GM06990 (cell line): ENCODE data around the gene TLR2.

Source experiments
- DNase-seq: peaks from one replicate; pipeline ENCODE4 v3.0.0-alpha.2; 2011; ENCODE audit not compliant: insufficient read length; ENCODE audit errors: extremely low read depth
- H3K27me3 ChIP-seq: replicated peaks from 2 replicates; pipeline ENCODE4 v1.6.0; 2011; ENCODE audit warnings: low read length; ENCODE audit not compliant: control insufficient read depth, insufficient read depth
- H3K36me3 ChIP-seq: 2 replicates; pipeline ENCODE4 v1.5.1; 2011; ENCODE audit warnings: low read length; ENCODE audit not compliant: control insufficient read depth, insufficient read depth
- H3K4me3 ChIP-seq: replicated peaks from 2 replicates; pipeline ENCODE4 v1.5.1; 2011; ENCODE audit warnings: low read depth, mild to moderate bottlenecking, control low read depth, low read length
- TF ChIP-seq, protein P1 (sequence below): IDR thresholded peaks from 2 replicates; pipeline ENCODE4 v1.5.1; 2011; ENCODE audit warnings: low read length, control low read depth, mild to moderate bottlenecking, inconsistent platforms; ENCODE audit not compliant: insufficient read depth, poor library complexity, severe bottlenecking

TLR2 gene

DNA sequence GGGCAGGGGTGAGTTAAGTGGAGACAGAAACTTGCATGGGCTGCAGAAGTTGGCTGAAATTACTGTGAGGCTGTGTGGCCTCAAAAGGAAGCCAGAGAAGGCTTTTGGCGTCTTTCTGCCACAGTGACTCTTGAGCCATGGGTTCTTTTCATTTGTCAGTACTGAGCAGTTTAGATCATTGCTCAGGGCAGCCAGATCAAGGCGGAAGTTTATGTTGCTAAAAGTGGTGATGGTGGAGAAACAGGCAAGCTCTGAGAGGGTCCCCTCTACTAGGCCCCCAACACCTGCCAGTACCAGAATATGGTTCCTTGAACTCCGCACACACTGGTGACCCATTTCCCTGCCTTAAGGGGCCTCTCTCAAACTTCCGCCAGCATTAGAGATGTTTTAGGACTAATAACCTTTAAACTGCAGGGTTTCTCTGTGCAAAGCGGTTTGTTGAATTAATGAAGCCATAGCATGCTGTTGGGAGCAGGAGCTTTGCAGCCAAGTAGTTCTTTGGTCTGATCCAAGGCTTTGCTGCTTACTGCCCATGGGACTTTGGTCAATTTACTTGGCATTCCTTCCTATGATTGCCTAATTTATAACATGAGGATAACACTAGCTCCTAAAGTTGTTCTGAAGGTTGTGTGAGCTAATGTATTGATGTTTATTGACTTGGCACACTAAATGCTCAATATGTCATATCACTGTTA lies 41.2 kb downstream of the TLR2 start:
- Histone ChIP-seq H3K36me3 (no peaks in the 10 kb centered on the region), H3K4me3 (no peak overlapping the region), H3K27me3 (no peaks in the 10 kb centered on the region)
- no peak for DNase-seq
- TF ChIP-seq, protein P1, sequence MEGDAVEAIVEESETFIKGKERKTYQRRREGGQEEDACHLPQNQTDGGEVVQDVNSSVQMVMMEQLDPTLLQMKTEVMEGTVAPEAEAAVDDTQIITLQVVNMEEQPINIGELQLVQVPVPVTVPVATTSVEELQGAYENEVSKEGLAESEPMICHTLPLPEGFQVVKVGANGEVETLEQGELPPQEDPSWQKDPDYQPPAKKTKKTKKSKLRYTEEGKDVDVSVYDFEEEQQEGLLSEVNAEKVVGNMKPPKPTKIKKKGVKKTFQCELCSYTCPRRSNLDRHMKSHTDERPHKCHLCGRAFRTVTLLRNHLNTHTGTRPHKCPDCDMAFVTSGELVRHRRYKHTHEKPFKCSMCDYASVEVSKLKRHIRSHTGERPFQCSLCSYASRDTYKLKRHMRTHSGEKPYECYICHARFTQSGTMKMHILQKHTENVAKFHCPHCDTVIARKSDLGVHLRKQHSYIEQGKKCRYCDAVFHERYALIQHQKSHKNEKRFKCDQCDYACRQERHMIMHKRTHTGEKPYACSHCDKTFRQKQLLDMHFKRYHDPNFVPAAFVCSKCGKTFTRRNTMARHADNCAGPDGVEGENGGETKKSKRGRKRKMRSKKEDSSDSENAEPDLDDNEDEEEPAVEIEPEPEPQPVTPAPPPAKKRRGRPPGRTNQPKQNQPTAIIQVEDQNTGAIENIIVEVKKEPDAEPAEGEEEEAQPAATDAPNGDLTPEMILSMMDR, result no peak

DNA sequence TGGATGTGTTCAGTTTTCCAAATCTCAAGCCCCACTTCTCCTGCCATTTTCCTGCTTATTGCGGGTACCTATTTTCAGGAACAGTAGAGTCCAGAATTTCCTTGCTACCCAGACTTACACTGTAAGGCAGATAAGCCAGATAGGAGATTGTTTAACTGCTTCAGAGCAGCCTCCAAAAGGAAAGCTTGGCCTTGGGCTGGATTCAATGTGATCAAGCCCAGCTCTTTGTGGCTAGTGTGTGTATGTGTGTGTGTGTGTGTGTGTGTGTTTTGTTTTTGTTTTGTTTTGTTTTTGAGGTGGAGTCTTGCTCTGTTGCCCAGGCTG lies 41.7 kb downstream of the TLR2 start:
- no peak for DNase-seq
- no peaks in the 10 kb centered on the region for H3K36me3 ChIP-seq
- H3K27me3 ChIP-seq, result no peaks in the 10 kb centered on the region
- TF ChIP-seq, protein P1, result no peak
- no peak overlapping the region for H3K4me3 ChIP-seq

DNA sequence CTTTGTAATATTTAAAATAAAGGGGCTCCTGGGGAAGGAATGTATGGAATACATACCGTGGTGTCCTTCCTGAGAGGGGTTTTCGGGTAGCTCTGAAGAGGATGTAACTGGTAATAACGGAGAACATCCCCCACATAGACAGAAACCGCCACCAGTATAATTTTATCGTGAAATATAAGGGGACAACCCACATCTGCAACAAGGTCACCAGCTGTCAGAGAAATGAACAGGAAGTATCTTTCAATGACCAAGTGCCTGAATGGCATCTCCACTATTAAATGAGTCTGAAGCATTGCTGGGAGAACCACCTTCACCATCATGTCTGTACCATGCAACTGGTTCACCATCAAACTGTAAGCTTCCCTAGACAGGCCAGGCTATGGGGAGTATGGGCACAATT lies 44.1 kb downstream of the TLR2 start:
- no peaks in the 10 kb centered on the region for H3K27me3 ChIP-seq
- no peaks in the 10 kb centered on the region for H3K36me3 ChIP-seq
- TF ChIP-seq, protein P1, result no peak
- no peak for DNase-seq
- H3K4me3 ChIP-seq, result no peak overlapping the region

DNA sequence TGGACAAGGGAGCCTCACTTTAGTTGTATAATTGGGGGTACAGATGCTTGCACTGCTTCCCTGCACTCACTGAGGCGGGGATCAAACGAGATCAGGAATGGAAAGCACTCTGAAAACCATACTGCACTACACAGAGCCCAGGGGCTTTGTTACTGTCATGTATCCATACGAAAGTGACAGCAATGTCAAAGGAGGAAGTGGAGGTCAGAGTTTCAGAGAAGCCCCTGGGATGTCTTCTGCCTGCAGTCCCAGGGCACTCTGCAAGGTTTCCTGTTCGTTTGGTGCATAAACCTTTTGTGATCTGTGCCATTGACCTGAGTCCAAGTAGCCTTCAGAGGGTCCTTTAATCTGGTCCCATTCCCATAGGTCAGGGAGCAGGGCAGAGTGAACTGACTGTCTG lies 44.6 kb downstream of the TLR2 start:
- DNase-seq, result no peak
- H3K4me3 ChIP-seq, result no peak overlapping the region
- no peaks in the 10 kb centered on the region for H3K27me3 ChIP-seq
- TF ChIP-seq, protein P1, result no peak
- no peaks in the 10 kb centered on the region for H3K36me3 ChIP-seq

DNA sequence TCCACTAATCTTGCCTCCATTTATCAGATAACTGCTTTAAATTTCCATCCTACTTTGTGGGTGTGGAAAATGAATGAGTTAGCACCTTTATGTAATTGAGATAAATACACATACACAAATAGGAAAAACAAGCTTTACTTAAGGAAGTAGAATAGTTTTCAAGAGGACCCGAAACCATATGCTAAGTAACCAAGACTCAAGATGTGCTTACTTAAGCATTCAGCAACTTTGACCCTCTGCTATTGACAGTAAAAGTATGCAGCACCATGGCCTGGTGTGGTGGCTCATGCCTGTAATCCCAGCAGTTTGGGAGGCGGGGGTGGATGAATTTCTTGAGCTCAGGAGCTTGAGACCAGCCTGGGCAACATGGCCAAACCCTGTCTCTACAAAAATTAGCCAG lies 45.8 kb downstream of the TLR2 start:
- TF ChIP-seq, protein P1, result no peak
- Histone ChIP-seq H3K27me3 (no peaks in the 10 kb centered on the region), H3K36me3 (no peaks in the 10 kb centered on the region), H3K4me3 (no peak overlapping the region)
- DNase-seq, result no peak

DNA sequence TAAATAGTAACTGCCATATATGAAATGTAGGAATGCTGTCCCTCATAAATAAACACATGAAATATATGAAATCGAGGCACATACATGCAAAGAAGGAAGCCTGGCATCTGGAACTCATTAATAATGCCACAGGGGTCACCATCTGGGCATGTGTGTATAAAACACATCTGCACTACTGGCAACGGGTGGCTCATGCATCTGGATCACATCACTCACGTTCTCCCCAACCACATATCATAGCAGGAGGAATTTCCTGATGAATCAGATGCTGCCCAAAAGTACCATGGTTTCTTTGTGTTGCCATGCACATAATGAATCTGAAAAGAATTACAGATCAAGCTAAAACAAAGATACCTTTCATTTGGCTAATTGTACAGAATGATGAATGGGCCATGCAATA lies 47.2 kb downstream of the TLR2 start:
- no peak for DNase-seq
- Histone ChIP-seq H3K27me3 (no peaks in the 10 kb centered on the region), H3K36me3 (no peaks in the 10 kb centered on the region), H3K4me3 (no peak overlapping the region)
- TF ChIP-seq, protein P1, result no peak
